Cerebellar nuclear complex (tissue), 1 donor: ENCODE data around the gene PSG2.
"Not testable (repeated sequence)": the region's sequence is repeated elsewhere in the genome, so short reads cannot be mapped to it uniquely, and the experiment has no call there.

Experiments
- DNase-seq, 2 experiments: peaks; one replicate each; lab custom pipeline; 2025; lab: John Stamatoyannopoulos, UW

Gene PSG2

GRCh38 chr19:43077881-43078280 lies 4.6 kb downstream of the PSG2 start:
- not testable (repeated sequence) for DNase-seq

- DNase-seq = not testable (repeated sequence)
These were observed 20.1 kb downstream of the PSG2 start for GRCh38 chr19:43062418-43062817.

- not testable (repeated sequence) for DNase-seq
These were observed 21.2 kb downstream of the PSG2 start for GRCh38 chr19:43061326-43061725.

GRCh38 chr19:43060254-43060653 lies 22.2 kb downstream of the PSG2 start:
- not testable (repeated sequence) for DNase-seq

- not testable (repeated sequence) for DNase-seq
These were observed 23.0 kb downstream of the PSG2 start for GRCh38 chr19:43059482-43059881.

GRCh38 chr19:43058440-43058839 lies 24.1 kb downstream of the PSG2 start:
- not testable (repeated sequence) for DNase-seq

- not testable (repeated sequence) for DNase-seq
These were observed 34.5 kb downstream of the PSG2 start for GRCh38 chr19:43047966-43048365.

- DNase-seq = not testable (repeated sequence)
These were observed 35.9 kb downstream of the PSG2 start for GRCh38 chr19:43046578-43046977.

- not testable (repeated sequence) for DNase-seq
These were observed 38.9 kb downstream of the PSG2 start for GRCh38 chr19:43043492-43044180.

GRCh38 chr19:43031645-43032044 lies 50.9 kb downstream of the PSG2 start:
- DNase-seq = not testable (repeated sequence)

GRCh38 chr19:43028866-43029265 lies 53.6 kb downstream of the PSG2 start:
- no peak for DNase-seq

- DNase-seq = not testable (repeated sequence)
These were observed 54.5 kb downstream of the PSG2 start for GRCh38 chr19:43027985-43028384.

- not testable (repeated sequence) for DNase-seq
These were observed 55.4 kb downstream of the PSG2 start for GRCh38 chr19:43027061-43027460.

- not testable (repeated sequence) for DNase-seq
These were observed 56.1 kb downstream of the PSG2 start, which contains the start of gene PSG11 for GRCh38 chr19:43026369-43026768. TSS of gene PSG11 (minus strand) at chr19:43026469. CDS start at chr19:43026372, 97 bp downstream.

GRCh38 chr19:43022098-43022497 lies 60.4 kb downstream of the PSG2 start:
- DNase-seq = not testable (repeated sequence)

- DNase-seq = not testable (repeated sequence)
These were observed 60.9 kb downstream of the PSG2 start for GRCh38 chr19:43021629-43022028.

- DNase-seq = not testable (repeated sequence)
These were observed 62.9 kb downstream of the PSG2 start for GRCh38 chr19:43019588-43019987.
